HCT116 (cell line): ENCODE measurements around the gene KCNK4. TPM values are rescaled to one million over a fixed set of nuclear protein-coding genes. Genes with fewer than 3 reads are reported as not detected.
"Not testable (repeated sequence)": the region's sequence is repeated elsewhere in the genome, so short reads cannot be mapped to it uniquely, and the experiment has no call there.

Experiments used
- ATAC-seq: fragments of 200-7000 bp; cut with Tn5 transposase; 2 replicates; pipeline ENCODE4 v1.9.1; 2020; ENCODE audit warnings: mild to moderate bottlenecking, moderate library complexity
- BruUV-seq: library from RNA; stranded (reverse); fragments of 400-500 nt; replicated peaks from 2 replicates; lab custom pipeline; 2021; lab: Mats Ljungman, UMichigan
- CTCF ChIA-PET: fragments of 300-600 bp; sonication (Branson Sonifier 250); formaldehyde crosslinking; loops from one replicate; lab custom pipeline; 2021; ENCODE audit warnings: antibody characterized with exemption; lab: Charles Lee
- POLR2A ChIA-PET: fragments of 300-600, 350-600 bp; sonication (Branson Sonifier 250); formaldehyde crosslinking; loops from one replicate; lab custom pipeline; 2021; ENCODE audit warnings: antibody characterized with exemption; lab: Charles Lee
- RAD21 ChIA-PET, 2 experiments: fragments of 300-600 bp; sonication (Branson Sonifier 250); formaldehyde crosslinking; loops; one replicate each; lab custom pipeline; 2023; ENCODE audit warnings: low total read pairs in 2 of 2; ENCODE audit not compliant: uncharacterized antibody in 2 of 2, unreplicated experiment in 2 of 2, low non-redundant PET in 1 of 2; lab: Charles Lee
- DNase-seq: peaks from one replicate; pipeline ENCODE4 v3.0.0-alpha.2; 2010; ENCODE audit warnings: low read depth, low spot score
- H2AFZ ChIP-seq: fragments of 200-600 bp; shearing (Covaris generic), sonication (generic); 2 replicates; pipeline ENCODE4 v1.6.1; 2017; ENCODE audit warnings: low read depth, mixed run types, mixed read lengths, antibody characterized with exemption, low read length; ENCODE audit not compliant: poor library complexity, severe bottlenecking
- H3K27ac ChIP-seq: 2 replicates; pipeline ENCODE4 v1.5.1; 2012; ENCODE audit warnings: low read depth, low read length
- H3K27me3 ChIP-seq: fragments of 200-600 bp; sonication (generic); 2 replicates; pipeline ENCODE4 v1.6.1; 2016; ENCODE audit warnings: mixed run types, low read length, mixed read lengths; ENCODE audit not compliant: insufficient read depth
- H3K36me3 ChIP-seq, 2 experiments: fragments of 200-500 bp in 1 of 2; fragments of 200-600 bp in 1 of 2; sonication (Bioruptor generic) in 1 of 2; sonication (generic) in 1 of 2; 2 replicates each; pipeline versions ENCODE4 v1.5.1 to v1.6.1; 2014 to 2016; ENCODE audit warnings: low read length in 2 of 2, inconsistent platforms in 1 of 2, mixed read lengths in 1 of 2, mixed run types in 1 of 2; ENCODE audit not compliant: insufficient read depth in 2 of 2, control insufficient read depth in 1 of 2
- H3K4me1 ChIP-seq, 2 experiments: fragments of 200-600 bp in 1 of 2; sonication (generic) in 1 of 2; 2 replicates each; pipeline versions ENCODE4 v1.5.1 to v1.6.1; 2012 to 2017; ENCODE audit warnings: low read length in 2 of 2, inconsistent platforms in 1 of 2, mild to moderate bottlenecking in 1 of 2, mixed read lengths in 1 of 2, mixed run types in 1 of 2, moderate library complexity in 1 of 2; ENCODE audit not compliant: insufficient read depth in 2 of 2, control insufficient read depth in 1 of 2
- H3K4me2 ChIP-seq: fragments of 200-600 bp; sonication (generic); 2 replicates; pipeline ENCODE4 v1.6.1; 2017; ENCODE audit warnings: mixed run types, low read length, mixed read lengths
- H3K4me3 ChIP-seq, 2 experiments: fragments of 200-600 bp in 1 of 2; sonication (generic) in 1 of 2; replicated peaks in 1 of 2; 2 replicates each; pipeline ENCODE4 v1.5.1; 2011 to 2016; ENCODE audit warnings: low read length in 2 of 2, control low read depth in 1 of 2, low read depth in 1 of 2, mild to moderate bottlenecking in 1 of 2, mixed read lengths in 1 of 2, mixed run types in 1 of 2
- H3K79me2 ChIP-seq: fragments of 200-600 bp; sonication (generic); 2 replicates; pipeline ENCODE4 v1.6.1; 2017; ENCODE audit warnings: mild to moderate bottlenecking, mixed run types, low read length, moderate library complexity, mixed read lengths; ENCODE audit not compliant: insufficient read depth
- H3K9ac ChIP-seq: fragments of 200-600 bp; sonication (generic); 2 replicates; pipeline ENCODE4 v1.6.1; 2016; ENCODE audit warnings: low read length, mixed read lengths
- H3K9me2 ChIP-seq: fragments of 200-600 bp; sonication (generic), shearing (Covaris generic); 2 replicates; pipeline ENCODE4 v1.6.1; 2017; ENCODE audit warnings: mixed run types, mild to moderate bottlenecking, moderate library complexity; ENCODE audit not compliant: insufficient read depth
- H3K9me3 ChIP-seq, 2 experiments: fragments of 200-500 bp in 1 of 2; fragments of 200-600 bp in 1 of 2; sonication (Bioruptor generic) in 1 of 2; sonication (generic) in 1 of 2; 2 replicates each; pipeline ENCODE4 v1.6.1; 2014 to 2017; ENCODE audit warnings: low read length in 2 of 2, mixed read lengths in 2 of 2, inconsistent platforms in 1 of 2, low read depth in 1 of 2, mild to moderate bottlenecking in 1 of 2, mixed run types in 1 of 2, moderate library complexity in 1 of 2; ENCODE audit not compliant: control insufficient read depth in 1 of 2, insufficient read depth in 1 of 2
- H4K20me1 ChIP-seq: fragments of 200-600 bp; sonication (generic), shearing (Covaris generic); 2 replicates; pipeline ENCODE4 v1.6.1; 2017; ENCODE audit warnings: mixed run types, mild to moderate bottlenecking, moderate library complexity; ENCODE audit not compliant: insufficient read depth
- POLR2AphosphoS5 ChIP-seq: IDR thresholded peaks from 2 replicates; pipeline ENCODE4 v1.6.1; 2011; ENCODE audit warnings: mild to moderate bottlenecking, low read depth, low read length, moderate library complexity
- SRF ChIP-seq: IDR thresholded peaks from 2 replicates; pipeline ENCODE4 v1.6.1; 2012; ENCODE audit warnings: low read depth
- ZFX ChIP-seq: fragments of 450-650 bp; IDR thresholded peaks from 2 replicates; pipeline ENCODE4 v1.6.1; 2017
- intact Hi-C: fragments of 100-400 bp; cut with micrococcal nuclease; formaldehyde crosslinking; loops from 2 replicates; pipeline ENCODE4 v1.10.0; 2022
- total RNA-seq: library from RNA; stranded (reverse); gene quantifications from one replicate; pipeline ENCODE4 v1.2.1, GENCODE V29; 2021; ENCODE audit not compliant: unreplicated experiment
- TF ChIP-seq, protein P1 (sequence below), 3 experiments: fragments of 200-600 bp in 1 of 3; sonication (generic) in 1 of 3; IDR thresholded peaks in 2 of 3; conservative IDR thresholded peaks in 1 of 3; 2 replicates each; pipeline ENCODE4 v1.5.1; 2012 to 2017; ENCODE audit warnings: low read depth in 2 of 3, low read length in 2 of 3, antibody characterized with exemption in 1 of 3, borderline replicate concordance in 1 of 3, control low read depth in 1 of 3, mild to moderate bottlenecking in 1 of 3, mixed read lengths in 1 of 3, mixed run types in 1 of 3, moderate library complexity in 1 of 3; ENCODE audit not compliant: insufficient read depth in 1 of 3

Gene KCNK4
- total RNA-seq, 1 experiment from 2014 or later: not detected

DNA sequence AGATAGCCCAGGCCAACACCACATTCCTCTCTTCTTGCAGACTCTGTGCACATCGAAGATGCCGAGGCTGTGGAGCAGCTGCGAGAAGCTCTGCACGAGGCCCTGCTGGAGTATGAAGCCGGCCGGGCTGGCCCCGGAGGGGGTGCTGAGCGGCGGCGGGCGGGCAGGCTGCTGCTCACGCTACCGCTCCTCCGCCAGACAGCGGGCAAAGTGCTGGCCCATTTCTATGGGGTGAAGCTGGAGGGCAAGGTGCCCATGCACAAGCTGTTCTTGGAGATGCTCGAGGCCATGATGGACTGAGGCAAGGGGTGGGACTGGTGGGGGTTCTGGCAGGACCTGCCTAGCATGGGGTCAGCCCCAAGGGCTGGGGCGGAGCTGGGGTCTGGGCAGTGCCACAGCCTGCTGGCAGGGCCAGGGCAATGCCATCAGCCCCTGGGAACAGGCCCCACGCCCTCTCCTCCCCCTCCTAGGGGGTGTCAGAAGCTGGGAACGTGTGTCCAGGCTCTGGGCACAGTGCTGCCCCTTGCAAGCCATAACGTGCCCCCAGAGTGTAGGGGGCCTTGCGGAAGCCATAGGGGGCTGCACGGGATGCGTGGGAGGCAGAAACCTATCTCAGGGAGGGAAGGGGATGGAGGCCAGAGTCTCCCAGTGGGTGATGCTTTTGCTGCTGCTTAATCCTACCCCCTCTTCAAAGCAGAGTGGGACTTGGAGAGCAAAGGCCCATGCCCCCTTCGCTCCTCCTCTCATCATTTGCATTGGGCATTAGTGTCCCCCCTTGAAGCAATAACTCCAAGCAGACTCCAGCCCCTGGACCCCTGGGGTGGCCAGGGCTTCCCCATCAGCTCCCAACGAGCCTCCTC, 24.8 kb downstream of the KCNK4 start:
- H3K9me3 ChIP-seq, H3K27me3 ChIP-seq, DNase-seq, H2AFZ ChIP-seq, H4K20me1 ChIP-seq, ATAC-seq, intact Hi-C loops, H3K9me2 ChIP-seq, BruUV-seq: not testable (repeated sequence)
- H3K36me3 ChIP-seq: peaks cover 5 to 23% of the 10 kb centered on the region in 2 experiments; a peak in 2 of 4 replicates
- ChIA-PET CTCF (interaction anchor here (3.2 to 3.7 kb wide), 2 partner anchors 27 to 40 kb away, joined by 27 to 92 read pairs; no protein-coding TSS in a partner anchor), POLR2A (interaction anchor here (2.1 to 3.0 kb wide), 2 partner anchors 17 to 39 kb away, joined by 18 to 77 read pairs; no protein-coding TSS in a partner anchor), RAD21 (interaction anchor here (0.7 to 2.6 kb wide), 3 partner anchors 39 to 41 kb away, joined by 3 to 29 read pairs (median 5); no protein-coding TSS in a partner anchor)
- peaks cover 40% of the 10 kb centered on the region for H3K79me2 ChIP-seq
- H3K4me1 ChIP-seq: peaks cover 15 to 43% of the 10 kb centered on the region in 2 experiments
- H3K9ac ChIP-seq: peak overlapping the region; percentile 89
- H3K27ac ChIP-seq: peak overlapping the region; percentile 83
- H3K4me3 ChIP-seq: peak overlapping the region; percentile 80 to 84
- peak; percentile 11 for TF ChIP-seq POLR2AphosphoS5
- H3K4me2 ChIP-seq: peak overlapping the region; percentile 77

DNA sequence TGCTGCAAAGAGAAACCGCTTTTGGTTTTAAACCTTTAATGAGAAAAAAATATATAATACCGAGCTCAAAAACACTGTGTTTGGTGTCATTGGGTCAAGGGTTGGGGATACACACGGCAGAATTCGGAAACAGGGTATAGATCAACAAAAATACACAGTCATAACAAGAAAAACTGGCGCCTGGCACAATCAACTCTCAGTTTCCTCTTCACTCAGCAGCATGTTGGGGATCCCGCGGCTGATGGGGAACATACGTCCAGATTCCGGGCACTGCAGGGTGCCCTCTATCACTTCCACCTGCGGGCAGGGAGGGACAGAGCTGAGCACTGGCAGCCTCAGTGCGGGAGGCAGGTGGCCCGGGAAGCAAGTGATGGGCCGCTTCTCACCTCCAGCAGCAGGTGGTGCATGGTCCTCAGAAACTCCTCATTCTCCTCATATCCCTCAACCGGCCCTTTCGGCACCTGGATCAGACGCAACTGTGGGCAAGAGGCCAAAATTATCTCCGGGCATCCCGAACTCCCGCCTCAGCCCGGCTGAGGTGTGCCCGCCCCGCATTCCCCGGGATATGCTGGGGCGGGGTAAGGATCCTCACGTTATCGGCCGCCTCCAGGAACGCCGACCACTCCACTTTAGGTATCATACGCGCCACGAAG, 25.7 kb downstream of the KCNK4 start:
- TF ChIP-seq, protein P1, sequence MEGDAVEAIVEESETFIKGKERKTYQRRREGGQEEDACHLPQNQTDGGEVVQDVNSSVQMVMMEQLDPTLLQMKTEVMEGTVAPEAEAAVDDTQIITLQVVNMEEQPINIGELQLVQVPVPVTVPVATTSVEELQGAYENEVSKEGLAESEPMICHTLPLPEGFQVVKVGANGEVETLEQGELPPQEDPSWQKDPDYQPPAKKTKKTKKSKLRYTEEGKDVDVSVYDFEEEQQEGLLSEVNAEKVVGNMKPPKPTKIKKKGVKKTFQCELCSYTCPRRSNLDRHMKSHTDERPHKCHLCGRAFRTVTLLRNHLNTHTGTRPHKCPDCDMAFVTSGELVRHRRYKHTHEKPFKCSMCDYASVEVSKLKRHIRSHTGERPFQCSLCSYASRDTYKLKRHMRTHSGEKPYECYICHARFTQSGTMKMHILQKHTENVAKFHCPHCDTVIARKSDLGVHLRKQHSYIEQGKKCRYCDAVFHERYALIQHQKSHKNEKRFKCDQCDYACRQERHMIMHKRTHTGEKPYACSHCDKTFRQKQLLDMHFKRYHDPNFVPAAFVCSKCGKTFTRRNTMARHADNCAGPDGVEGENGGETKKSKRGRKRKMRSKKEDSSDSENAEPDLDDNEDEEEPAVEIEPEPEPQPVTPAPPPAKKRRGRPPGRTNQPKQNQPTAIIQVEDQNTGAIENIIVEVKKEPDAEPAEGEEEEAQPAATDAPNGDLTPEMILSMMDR (IDR thresholded peaks at IDR 0.05 in 2 of 3, conservative IDR thresholded peaks at IDR 0.05 in 1 of 3; ENCODE audit: borderline replicate concordance in 1 of 3, insufficient read depth in 1 of 3, low read depth in 2 of 3, low read length in 2 of 3): peak in 2 of 3 experiments; percentile 27 to 34; a peak in 2 of 6 replicates
- TF ChIP-seq ZFX (0 out of 2 replicates have a peak, but pooled peaks have one; percentile 22), SRF (no peak)
- ATAC-seq: peak; percentile 23
- Histone ChIP-seq H3K4me2 (peak overlapping the region; percentile 77), H3K27me3 (no peaks in the 10 kb centered on the region), H3K9me3 (no peaks in the 10 kb centered on the region), H3K4me1 (peaks cover 22 to 51% of the 10 kb centered on the region in 2 experiments), H3K9ac (peak overlapping the region; percentile 89), H3K4me3 (peak overlapping the region; percentile 80 to 84), H3K9me2 (no peaks in the 10 kb centered on the region), H2AFZ (no peak overlapping the region), H3K79me2 (peaks cover 37% of the 10 kb centered on the region), H3K27ac (peak overlapping the region; percentile 83), H3K36me3 (peaks cover 7 to 23% of the 10 kb centered on the region in 2 experiments; a peak in 2 of 4 replicates), H4K20me1 (no peaks in the 10 kb centered on the region)
- ChIA-PET CTCF (interaction anchor here (0.8 to 3.7 kb wide), 15 partner anchors 10 to 336 kb away, joined by 3 to 92 read pairs (median 6); partner anchors contain the start of genes ESRRA and FKBP2), POLR2A (interaction anchor here (0.8 to 3.0 kb wide), 16 partner anchors 10 to 75 kb away, joined by 3 to 77 read pairs (median 8); partner anchors contain the start of genes CATSPERZ, ESRRA, FKBP2 and PLCB3), RAD21 (interaction anchor here (0.7 to 2.6 kb wide), 6 partner anchors 36 to 45 kb away, joined by 3 to 29 read pairs (median 4); no protein-coding TSS in a partner anchor)
- TSS peak; percentile 99 for BruUV-seq
- DNase-seq: peak; percentile 44
- intact Hi-C loops: loop anchor here (1.0 kb wide), 3 partner anchors 15 to 43 kb away; partner anchors contain the start of gene RPS6KA4
